Measurements from ENCODE around the gene GAD1.

DNA sequence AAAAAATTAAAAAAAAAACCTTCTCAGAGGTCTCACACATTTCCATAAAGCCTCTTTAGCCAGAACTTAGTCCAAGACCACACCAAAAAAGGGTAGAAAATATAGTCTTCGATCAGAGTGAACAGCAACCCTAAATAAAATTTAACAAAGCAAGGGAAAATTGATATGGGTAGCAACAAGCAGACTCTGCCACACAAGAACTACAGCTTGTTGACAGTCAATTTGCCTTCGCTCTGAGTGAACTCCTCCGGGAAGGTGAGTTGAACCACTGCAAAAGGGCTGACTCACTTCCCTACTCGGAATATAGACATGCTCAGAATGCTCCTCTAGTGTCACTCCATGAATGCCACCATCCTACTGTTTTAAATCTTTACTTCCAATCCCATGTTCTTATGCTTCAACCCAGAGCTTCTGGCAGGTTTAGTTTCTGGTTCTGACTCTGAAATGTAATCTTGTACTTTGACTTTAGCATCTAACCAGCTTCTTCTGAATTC is 24.1 kb downstream of the GAD1 start:
- no peak for TF ChIP-seq POLR2AphosphoS5 (IDR thresholded peaks at IDR 0.05)
- no peak for TF ChIP-seq POLR2A (IDR thresholded peaks at IDR 0.05)
- TF ChIP-seq EP300 (IDR thresholded peaks at IDR 0.05) = no peak
- TF ChIP-seq, protein P1, sequence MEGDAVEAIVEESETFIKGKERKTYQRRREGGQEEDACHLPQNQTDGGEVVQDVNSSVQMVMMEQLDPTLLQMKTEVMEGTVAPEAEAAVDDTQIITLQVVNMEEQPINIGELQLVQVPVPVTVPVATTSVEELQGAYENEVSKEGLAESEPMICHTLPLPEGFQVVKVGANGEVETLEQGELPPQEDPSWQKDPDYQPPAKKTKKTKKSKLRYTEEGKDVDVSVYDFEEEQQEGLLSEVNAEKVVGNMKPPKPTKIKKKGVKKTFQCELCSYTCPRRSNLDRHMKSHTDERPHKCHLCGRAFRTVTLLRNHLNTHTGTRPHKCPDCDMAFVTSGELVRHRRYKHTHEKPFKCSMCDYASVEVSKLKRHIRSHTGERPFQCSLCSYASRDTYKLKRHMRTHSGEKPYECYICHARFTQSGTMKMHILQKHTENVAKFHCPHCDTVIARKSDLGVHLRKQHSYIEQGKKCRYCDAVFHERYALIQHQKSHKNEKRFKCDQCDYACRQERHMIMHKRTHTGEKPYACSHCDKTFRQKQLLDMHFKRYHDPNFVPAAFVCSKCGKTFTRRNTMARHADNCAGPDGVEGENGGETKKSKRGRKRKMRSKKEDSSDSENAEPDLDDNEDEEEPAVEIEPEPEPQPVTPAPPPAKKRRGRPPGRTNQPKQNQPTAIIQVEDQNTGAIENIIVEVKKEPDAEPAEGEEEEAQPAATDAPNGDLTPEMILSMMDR (IDR thresholded peaks at IDR 0.05) = no peak

All from sigmoid colon (tissue), 4 donors.